GM19395 (cell line): ENCODE data around the gene UGT1A7.
"Not testable (repeated sequence)": the region's sequence is repeated elsewhere in the genome, so short reads cannot be mapped to it uniquely, and the experiment has no call there.

Source experiments
- ATAC-seq: cut with Tn5 transposase; IDR thresholded peaks from one replicate; pipeline ENCODE4 v1.9.1; 2021; ENCODE audit warnings: mild to moderate bottlenecking, moderate library complexity; ENCODE audit not compliant: unreplicated experiment

The UGT1A7 gene

DNA sequence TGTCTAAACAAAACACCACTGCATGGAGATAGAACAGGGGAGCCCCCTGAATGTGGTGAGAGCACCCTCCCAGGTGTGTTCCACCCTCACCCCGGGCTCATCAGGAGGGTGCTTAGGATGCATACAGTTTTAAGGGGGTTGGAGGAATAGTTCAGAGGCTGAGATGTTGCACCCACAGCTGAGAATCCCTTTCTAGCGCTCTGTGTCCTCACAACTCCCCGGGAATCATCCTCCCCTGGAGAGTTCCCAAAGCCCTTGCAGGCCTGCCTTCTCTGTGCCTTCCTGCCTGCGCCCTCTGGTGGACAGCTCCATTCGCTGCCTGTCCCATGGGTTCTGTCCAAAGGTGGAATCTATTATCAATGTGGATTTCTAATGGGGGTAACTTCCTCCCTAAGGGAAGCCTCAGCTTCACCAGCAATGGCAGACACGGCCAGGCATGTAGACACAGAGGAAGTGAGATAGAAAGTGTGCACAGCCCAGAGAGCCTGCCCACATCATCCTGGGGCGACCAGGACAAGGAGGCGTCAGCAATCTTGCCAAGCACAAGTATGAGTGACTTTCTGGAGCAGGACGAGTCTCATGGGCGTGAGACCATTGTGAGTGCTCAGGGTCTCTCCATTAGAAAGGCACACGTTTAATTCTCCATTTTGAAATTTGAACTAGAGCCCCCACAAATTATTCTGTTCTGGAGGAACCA lies 29.8 kb downstream of the UGT1A7 start:
- peak; percentile 81 for ATAC-seq

DNA sequence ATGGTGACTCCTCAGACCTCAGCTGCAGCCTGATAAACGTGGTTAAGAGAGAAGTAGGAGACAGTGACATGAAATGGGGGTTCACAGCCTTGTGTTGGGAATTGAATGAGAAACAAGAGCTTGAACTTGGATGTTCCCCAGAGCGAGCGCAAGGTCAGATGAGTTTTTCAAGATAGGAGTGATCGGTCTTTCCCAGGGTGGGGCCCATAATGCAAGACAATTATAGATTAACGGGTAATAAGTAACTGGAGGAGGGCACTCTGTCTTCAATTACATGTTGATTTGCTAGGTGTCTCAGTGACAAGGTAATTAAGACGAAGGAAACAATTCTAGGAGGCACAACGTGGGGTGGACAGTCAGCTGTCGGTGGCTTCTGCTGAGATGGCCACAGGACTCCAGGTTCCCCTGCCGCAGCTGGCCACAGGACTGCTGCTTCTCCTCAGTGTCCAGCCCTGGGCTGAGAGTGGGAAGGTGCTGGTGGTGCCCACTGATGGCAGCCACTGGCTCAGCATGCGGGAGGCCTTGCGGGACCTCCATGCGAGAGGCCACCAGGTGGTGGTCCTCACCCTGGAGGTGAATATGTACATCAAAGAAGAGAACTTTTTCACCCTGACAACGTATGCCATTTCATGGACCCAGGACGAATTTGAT lies 31.0 kb downstream of the UGT1A7 start, which contains the start of gene UGT1A5:
Gene UGT1A5, plus strand, starts transcription at position 297 of the 651 bp plus-strand sequence. Its CDS starts 85 bp downstream, at position 382.
- no peak for ATAC-seq

GRCh38 chr2:233713262-233713615 lies 31.5 kb downstream of the UGT1A7 start:
- no peak for ATAC-seq

- ATAC-seq = no peak
These were observed 32.4 kb downstream of the UGT1A7 start for GRCh38 chr2:233714121-233714520.

DNA sequence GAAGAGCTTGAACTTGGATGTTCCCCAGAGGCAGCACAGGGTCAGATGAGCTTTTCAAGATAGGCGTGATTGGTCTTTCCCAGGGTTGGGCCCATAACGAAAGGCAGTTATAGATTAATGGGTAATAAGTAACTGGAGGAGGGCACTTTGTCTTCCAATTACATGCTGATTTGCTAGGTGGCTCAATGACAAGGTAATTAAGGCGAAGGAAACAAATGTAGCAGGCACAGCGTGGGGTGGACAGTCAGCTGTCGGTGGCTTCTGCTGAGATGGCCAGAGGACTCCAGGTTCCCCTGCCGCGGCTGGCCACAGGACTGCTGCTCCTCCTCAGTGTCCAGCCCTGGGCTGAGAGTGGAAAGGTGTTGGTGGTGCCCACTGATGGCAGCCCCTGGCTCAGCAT lies 36.9 kb downstream of the UGT1A7 start, which contains the start of gene UGT1A4:
Gene UGT1A4, plus strand, starts transcription at position 185 of the 400 bp plus-strand sequence. Its CDS starts 85 bp downstream, at position 270.
- ATAC-seq = no peak

- no peak for ATAC-seq
These were observed 47.1 kb downstream of the UGT1A7 start, which contains the start of gene UGT1A3 for GRCh38 chr2:233728723-233729301. UGT1A3 (plus strand) TSS chr2:233729042; CDS start chr2:233729127, 85 bp downstream.

GRCh38 chr2:233736868-233737653 lies 55.4 kb downstream of the UGT1A7 start:
- not testable (repeated sequence) for ATAC-seq

- no peak for ATAC-seq
These were observed 59.2 kb downstream of the UGT1A7 start for GRCh38 chr2:233740870-233741269.

DNA sequence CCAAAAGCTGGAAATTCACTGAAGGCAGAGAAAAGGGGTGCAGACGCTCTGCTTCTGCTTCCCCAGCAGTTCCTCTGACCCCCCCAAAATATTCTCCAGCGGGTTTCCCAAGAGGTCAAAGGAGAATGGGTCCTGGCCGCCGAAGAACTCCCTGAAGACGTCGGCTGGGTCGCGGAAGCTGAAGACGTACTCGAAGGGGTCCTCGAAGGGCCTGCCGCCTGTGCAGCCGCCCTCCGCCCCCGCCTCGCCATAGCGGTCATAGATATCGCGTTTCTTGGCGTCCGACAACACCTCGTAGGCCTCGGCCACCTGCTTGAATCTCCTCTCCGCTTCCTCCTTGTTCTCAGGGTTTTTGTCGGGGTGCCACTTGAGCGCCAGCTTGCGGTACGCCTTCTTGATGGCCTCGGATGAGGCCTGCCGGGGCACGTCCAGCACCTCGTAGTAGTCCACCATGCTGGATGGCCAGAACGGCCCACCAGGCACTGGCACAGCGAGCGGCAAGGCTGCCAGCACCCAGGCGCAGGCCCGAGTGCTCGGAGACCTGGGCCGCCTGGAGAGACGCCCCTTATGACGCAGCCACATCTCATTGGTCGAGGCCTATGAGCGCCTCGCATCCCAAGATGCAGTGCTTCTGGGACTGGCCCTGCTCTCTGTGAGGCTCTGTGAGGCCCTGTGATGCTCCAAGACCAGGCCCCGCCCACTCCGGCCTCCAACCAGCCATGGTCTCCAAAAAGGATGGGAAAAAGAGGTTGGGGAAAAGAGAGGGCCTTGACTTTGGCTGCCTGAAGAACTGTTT lies 62.0 kb downstream of the UGT1A7 start:
- ATAC-seq = no peak

- ATAC-seq = no peak
These were observed 63.5 kb downstream of the UGT1A7 start for GRCh38 chr2:233745073-233745755.

DNA sequence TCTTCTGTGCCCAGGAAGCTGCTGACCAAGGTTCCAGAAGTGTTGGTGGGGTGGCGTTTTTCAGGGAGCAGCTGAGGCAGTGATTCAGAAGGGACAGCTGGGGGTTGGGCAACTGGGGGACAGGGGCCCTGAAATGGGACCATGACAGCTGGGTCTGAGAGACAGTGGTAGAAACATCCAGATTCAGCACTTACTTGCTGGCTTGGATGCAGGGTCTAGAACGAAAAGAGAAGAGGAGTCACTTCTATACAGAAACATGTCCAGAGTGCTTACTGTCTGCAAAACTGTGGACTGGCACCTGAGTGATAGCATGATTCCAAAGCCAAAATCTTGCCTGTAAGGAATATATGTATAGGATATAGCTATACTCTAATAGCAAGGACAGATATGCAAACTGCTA lies 64.1 kb downstream of the UGT1A7 start:
- not testable (repeated sequence) for ATAC-seq

- ATAC-seq = no peak
These were observed 65.0 kb downstream of the UGT1A7 start for GRCh38 chr2:233746475-233747282.

DNA sequence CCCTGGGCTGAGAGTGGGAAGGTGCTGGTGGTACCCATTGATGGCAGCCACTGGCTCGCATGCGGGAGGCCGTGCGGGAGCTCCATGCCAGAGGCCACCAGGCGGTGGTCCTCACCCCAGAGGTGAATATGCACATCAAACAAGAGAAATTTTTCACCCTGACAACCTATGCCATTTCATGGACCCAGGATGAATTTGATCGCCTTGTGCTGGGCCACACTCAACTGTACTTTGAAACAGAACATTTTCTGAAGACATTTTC lies 65.5 kb downstream of the UGT1A7 start:
- no peak for ATAC-seq

DNA sequence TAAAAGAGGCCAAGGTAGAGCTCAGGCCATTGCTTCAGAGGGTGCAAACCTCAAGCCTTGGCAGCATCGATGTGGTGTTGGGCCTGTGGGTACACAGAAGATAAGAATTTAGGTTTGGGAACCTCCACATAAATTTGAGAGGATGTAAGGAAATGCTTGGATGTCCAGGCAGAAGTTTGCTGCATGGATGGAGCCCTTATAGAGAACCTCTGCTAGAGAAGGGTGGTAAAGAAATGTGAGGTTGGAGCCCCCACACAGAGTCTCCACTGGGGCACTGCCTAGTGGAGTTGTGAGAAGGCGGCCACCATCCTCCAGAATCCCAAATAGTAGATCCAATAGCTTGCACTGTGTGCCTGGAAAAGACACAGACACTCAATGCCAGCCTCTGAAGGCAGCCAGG lies 69.0 kb downstream of the UGT1A7 start:
- not testable (repeated sequence) for ATAC-seq

DNA sequence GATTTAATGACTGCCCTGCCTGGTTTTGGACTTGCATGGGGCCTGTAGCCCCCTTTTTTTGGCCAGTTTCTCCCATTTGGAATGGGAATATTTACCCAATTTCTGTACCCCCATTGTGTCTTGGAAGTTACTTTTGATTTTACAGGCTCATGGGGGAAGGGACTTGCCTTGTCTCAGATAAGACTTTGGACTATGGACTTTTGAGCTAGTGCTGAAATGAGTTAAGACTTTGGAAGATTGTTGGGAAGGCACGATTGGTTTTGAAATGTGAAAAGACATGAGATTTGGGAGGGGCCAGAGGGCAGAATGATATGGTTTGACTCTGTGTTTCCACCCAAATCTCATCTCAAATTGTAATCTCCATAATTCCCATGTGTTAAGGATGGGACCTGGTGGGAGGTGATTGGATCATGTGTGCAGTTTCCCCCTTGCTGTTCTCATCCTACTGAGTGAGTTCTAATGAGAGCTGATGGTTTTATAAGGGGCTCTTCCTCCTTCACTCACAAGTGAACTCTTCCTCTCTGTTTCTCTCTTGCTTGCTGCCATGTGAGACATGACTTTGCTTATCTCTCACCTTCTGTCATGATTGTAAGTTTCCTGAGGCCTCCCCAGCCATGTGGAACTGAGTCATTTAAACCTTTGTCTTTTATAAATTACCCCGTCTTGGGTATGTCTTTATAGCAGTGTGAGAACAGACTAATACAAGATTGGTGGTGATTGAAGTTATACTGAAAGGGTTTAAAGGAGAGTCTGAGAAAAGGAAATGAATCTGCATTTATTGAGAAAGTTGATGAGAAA lies 69.7 kb downstream of the UGT1A7 start:
- ATAC-seq = not testable (repeated sequence)

DNA sequence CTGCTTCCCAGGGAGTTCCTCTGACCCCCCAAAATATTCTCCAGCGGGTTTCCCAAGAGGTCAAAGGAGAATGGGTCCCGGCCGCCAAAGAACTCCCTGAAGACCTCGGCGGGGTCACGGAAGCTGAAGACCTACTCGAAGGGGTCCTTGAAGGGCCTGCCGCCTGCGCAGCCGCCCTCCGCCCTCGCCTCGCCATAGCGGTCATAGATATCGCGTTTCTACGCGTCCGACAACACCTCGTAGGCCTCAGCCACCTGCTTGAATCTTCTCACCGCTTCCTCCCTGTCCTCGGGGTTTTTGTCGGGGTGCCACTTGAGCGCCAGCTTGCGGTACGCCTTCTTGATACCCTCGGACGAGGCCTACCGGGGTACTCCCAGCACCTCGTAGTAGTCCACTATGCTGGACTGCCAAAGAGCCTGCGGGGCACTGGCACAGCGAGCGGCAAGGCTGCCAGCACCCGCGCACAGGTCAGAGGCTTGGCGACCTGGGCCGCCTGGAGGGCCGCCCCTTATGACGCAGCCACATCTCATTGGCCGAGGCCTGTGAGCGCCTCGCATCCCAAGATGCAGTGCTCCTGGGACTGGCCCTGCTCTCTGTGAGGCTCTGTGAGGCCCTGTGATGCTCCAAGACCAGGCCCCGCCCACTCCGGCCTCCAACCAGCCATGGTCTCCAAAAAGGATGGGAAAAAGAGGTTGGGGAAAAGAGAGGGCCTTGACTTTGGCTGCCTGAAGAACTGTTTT lies 73.3 kb downstream of the UGT1A7 start:
- ATAC-seq = no peak

DNA sequence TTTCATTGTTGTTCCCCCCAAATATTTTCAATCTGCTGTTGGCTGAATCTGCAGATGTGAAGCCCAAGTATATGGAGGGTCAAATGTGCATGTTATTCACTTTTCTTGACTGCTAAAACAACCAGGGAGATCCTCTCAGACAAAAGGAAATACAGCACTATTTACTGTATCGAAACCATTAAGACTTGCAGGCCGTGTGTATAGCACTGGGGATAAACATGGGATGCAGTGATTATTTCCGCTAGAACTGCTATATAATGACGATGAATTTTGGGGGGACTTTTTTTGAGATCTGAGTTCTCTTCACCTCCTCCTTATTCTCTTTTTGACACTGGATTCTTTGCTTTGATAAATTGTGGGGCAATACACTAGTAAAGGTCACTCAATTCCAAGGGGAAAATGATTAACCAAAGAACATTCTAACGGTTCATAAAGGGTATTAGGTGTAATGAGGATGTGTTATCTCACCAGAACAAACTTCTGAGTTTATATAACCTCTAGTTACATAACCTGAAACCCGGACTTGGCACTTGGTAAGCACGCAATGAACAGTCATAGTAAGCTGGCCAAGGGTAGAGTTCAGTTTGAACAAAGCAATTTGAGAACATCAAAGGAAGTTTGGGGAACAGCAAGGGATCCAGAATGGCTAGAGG lies 74.9 kb downstream of the UGT1A7 start:
- ATAC-seq = no peak
